ENCODE measurements around the gene ANAPC4. TPM values are rescaled to one million over a fixed set of nuclear protein-coding genes. Genes with fewer than 3 reads are reported as not detected.

The ANAPC4 gene
- total and polyA plus RNA-seq, 2 of the 8 experiments (the other 6 are each of a cell fraction or from before 2014, with no cell fraction given), result 8.7 to 31.6 TPM

GRCh38 chr4:25405453-25405852 is 28.4 kb downstream of the ANAPC4 start:
- no peaks in the 10 kb centered on the region for H3K27me3 ChIP-seq (replicated peaks in 1 of 4; ENCODE audit: control insufficient read depth in 3 of 4, extremely low read depth in 1 of 4, insufficient read depth in 3 of 4, low read length in 3 of 4)
- H2BK5ac ChIP-seq (ENCODE audit: low read depth, low read length), result no peak overlapping the region
- peaks cover 2 to 71% (median 26%) of the 10 kb centered on the region in 4 experiments; a peak in 7 of 8 replicates for H3K36me3 ChIP-seq (ENCODE audit: control insufficient read depth in 2 of 4, insufficient read depth in 4 of 4, low read length in 3 of 4)
- ChIA-PET CTCF (ENCODE audit: partially characterized antibody) (interaction anchor here (1.9 kb wide), 1 partner anchor 12 kb away, joined by 4 read pairs; no protein-coding TSS in a partner anchor), POLR2A (ENCODE audit: partially characterized antibody) (no interaction called here)
- H2BK12ac ChIP-seq (ENCODE audit: low read depth, low read length), result no peak overlapping the region
- H3K18ac ChIP-seq (ENCODE audit: extremely low read depth, low read length), result no peak overlapping the region
- no peaks in the 10 kb centered on the region for H3K4me1 ChIP-seq (replicated peaks in 1 of 4; ENCODE audit: control insufficient read depth in 3 of 4, insufficient read depth in 4 of 4, low read length in 3 of 4)
- no peak overlapping the region for H3K4me2 ChIP-seq (ENCODE audit: insufficient read depth in 1 of 2, low read depth in 2 of 2, low read length in 2 of 2)
- H4K5ac ChIP-seq (ENCODE audit: insufficient read length, low read depth, low read length), result no peak overlapping the region
- no peak overlapping the region for H2BK15ac ChIP-seq (ENCODE audit: low read length)
- DNase-seq (ENCODE audit: low read depth in 1 of 2, low spot score in 2 of 2) (no peak), FAIRE-seq (no peak)
- H4K20me1 ChIP-seq (replicated peaks in 1 of 2; ENCODE audit: control insufficient read depth in 1 of 2, insufficient read depth in 2 of 2, low read length in 2 of 2), result peaks cover 0 to 3% of the 10 kb centered on the region in 2 experiments
- no peak overlapping the region for H3K4me3 ChIP-seq (ENCODE audit: extremely low read depth in 1 of 4, insufficient read depth in 2 of 4, low read depth in 3 of 4, low read length in 4 of 4)
- no peaks in the 10 kb centered on the region for H3K9me3 ChIP-seq (ENCODE audit: insufficient read depth in 2 of 2, low read depth in 1 of 2, low read length in 1 of 2)
- H4K91ac ChIP-seq (replicated peaks; ENCODE audit: insufficient read length, low read length), result no peak overlapping the region
- WGBS, 2 experiments (ENCODE audit: extremely low coverage in 1 of 2, insufficient coverage in 1 of 2, insufficient read length in 1 of 2, insufficient replicate concordance in 2 of 2, low coverage in 1 of 2, low lambda C conversion rate in 2 of 2, missing lambda C conversion rate in 1 of 2), result 90% methylated on average over 2 of the region's 2 CpGs; no CpG with 5 or more reads in 1 of the 2 experiments
- no peak overlapping the region for H2AFZ ChIP-seq (ENCODE audit: low read length)
- H2BK120ac ChIP-seq (replicated peaks; ENCODE audit: low read depth, low read length), result no peak overlapping the region
- H2AK5ac ChIP-seq (ENCODE audit: low read depth, low read length), result no peak overlapping the region
- H3K27ac ChIP-seq (ENCODE audit: low read depth, low read length), result no peak overlapping the region
- no peaks in the 10 kb centered on the region for H3K23me2 ChIP-seq (ENCODE audit: low read depth, low read length)
- no peak overlapping the region for H2BK20ac ChIP-seq (ENCODE audit: low read length)
- H3K9ac ChIP-seq (replicated peaks in 1 of 4; ENCODE audit: extremely low read depth in 1 of 4, low read depth in 3 of 4, low read length in 3 of 4), result no peak overlapping the region
- no peak overlapping the region for H3K56ac ChIP-seq (replicated peaks; ENCODE audit: insufficient read length, low read depth, low read length)
- H4K8ac ChIP-seq (ENCODE audit: extremely low read depth, insufficient read depth, low read length), result no peak overlapping the region
- no peaks in the 10 kb centered on the region for H3K79me1 ChIP-seq (ENCODE audit: low read depth, low read length)
- no peaks in the 10 kb centered on the region for H3K79me2 ChIP-seq (ENCODE audit: control insufficient read depth in 1 of 2, insufficient read depth in 2 of 2, low read length in 2 of 2)
- no peak overlapping the region for H3K4ac ChIP-seq (replicated peaks; ENCODE audit: insufficient read length, low read depth, low read length)
- no peak overlapping the region for H3K14ac ChIP-seq (ENCODE audit: insufficient read length)
- H3K23ac ChIP-seq (ENCODE audit: insufficient read length), result no peak overlapping the region
- TF ChIP-seq CBX8 (IDR thresholded peaks at IDR 0.05; ENCODE audit: borderline replicate concordance, low read depth, low read length) (no peak), NANOG (IDR thresholded peaks at IDR 0.05; ENCODE audit: insufficient read depth, low read depth, low read length, poor library complexity, severe bottlenecking) (no peak), RAD21 (IDR thresholded peaks at IDR 0.05 in 1 of 2, conservative IDR thresholded peaks at IDR 0.05 in 1 of 2; ENCODE audit: low read depth in 2 of 2, low read length in 2 of 2) (no peak), CHD2 (IDR thresholded peaks at IDR 0.05; ENCODE audit: low read length) (no peak), HDAC2 (IDR thresholded peaks at IDR 0.05; ENCODE audit: borderline replicate concordance in 1 of 2, low read depth in 2 of 2, low read length in 2 of 2) (no peak), CEBPB (IDR thresholded peaks at IDR 0.05; ENCODE audit: low read depth, low read length) (no peak), GABPA (IDR thresholded peaks at IDR 0.05; ENCODE audit: borderline replicate concordance, insufficient read depth, low read length) (no peak), SAP30 (IDR thresholded peaks at IDR 0.05; ENCODE audit: insufficient read depth, insufficient replicate concordance, low read length) (no peak), TAF7 (optimal IDR thresholded peaks at IDR 0.05; ENCODE audit: borderline replicate concordance, low read depth, low read length) (no peak), SIX5 (IDR thresholded peaks at IDR 0.05; ENCODE audit: low read depth, low read length) (no peak), MAFK (IDR thresholded peaks at IDR 0.05; ENCODE audit: low read depth, low read length) (no peak), POLR2A (IDR thresholded peaks at IDR 0.05; ENCODE audit: control extremely low read depth in 1 of 2, low read depth in 2 of 2, low read length in 2 of 2) (no peak), E2F6 (IDR thresholded peaks at IDR 0.05) (no peak)

Data from H1 (cell line).